22Rv1 (cell line): ENCODE measurements around the gene GADL1.

Experiments used
- H3K27ac ChIP-seq: fragments of 450-650 bp; 2 replicates; pipeline ENCODE4 v1.5.1; 2017
- ZFX ChIP-seq: fragments of 450-650 bp; IDR thresholded peaks from 2 replicates; pipeline ENCODE4 v1.6.1; 2017; ENCODE audit warnings: antibody characterized with exemption, borderline replicate concordance
- TF ChIP-seq, protein P1 (sequence below): fragments of 450-650 bp; IDR thresholded peaks from 2 replicates; pipeline ENCODE4 v1.5.1; 2017; ENCODE audit warnings: mild to moderate bottlenecking

Gene GADL1

DNA sequence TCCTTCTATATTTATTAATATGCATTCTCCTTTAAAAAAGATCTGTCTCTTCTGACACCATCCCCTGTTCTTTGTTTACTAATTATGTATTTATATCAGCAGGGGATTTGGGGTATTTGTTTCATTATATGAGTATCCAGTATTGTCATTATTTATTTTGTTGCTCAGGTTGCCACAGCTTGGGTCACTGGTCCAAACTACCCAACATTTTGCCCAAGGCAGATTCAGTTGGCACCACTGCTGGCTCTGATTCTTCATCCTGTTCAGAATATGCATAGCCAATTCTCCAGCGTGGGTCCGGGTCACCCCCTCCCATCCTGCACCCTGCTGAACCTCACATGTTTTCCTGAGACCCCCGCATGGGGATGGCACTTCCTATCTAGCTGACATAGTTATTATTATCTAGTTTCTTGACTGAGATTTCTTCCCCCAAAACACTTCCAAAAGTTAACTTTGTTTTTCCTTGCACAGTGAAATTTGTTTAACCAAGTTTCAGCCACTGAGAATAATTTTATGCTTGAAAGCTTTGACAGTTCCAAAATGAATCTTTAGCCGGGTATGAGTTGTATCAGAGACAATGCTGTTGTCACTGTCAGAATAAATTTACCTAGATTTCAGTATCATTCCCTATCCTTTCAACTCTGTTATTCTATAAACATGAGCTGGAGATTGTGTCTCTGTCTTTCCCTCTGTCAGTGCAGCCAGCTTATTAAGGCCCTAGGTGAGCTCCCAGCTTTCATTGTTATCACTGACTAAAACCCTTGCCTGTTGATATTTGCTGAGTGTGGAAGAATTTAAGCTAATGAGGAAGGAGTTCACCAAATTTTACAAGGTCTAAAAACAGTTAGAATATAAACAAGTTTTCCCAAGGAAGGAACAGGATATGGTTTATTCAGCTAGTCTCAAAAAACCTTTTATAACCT lies 217.8 kb downstream of the GADL1 start:
- no peak overlapping the region for H3K27ac ChIP-seq
- TF ChIP-seq, protein P1, sequence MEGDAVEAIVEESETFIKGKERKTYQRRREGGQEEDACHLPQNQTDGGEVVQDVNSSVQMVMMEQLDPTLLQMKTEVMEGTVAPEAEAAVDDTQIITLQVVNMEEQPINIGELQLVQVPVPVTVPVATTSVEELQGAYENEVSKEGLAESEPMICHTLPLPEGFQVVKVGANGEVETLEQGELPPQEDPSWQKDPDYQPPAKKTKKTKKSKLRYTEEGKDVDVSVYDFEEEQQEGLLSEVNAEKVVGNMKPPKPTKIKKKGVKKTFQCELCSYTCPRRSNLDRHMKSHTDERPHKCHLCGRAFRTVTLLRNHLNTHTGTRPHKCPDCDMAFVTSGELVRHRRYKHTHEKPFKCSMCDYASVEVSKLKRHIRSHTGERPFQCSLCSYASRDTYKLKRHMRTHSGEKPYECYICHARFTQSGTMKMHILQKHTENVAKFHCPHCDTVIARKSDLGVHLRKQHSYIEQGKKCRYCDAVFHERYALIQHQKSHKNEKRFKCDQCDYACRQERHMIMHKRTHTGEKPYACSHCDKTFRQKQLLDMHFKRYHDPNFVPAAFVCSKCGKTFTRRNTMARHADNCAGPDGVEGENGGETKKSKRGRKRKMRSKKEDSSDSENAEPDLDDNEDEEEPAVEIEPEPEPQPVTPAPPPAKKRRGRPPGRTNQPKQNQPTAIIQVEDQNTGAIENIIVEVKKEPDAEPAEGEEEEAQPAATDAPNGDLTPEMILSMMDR = no peak
- TF ChIP-seq ZFX = no peak
